Fibroblast of mammary gland (primary cell): ENCODE measurements around the gene CEP164.

Experiments used
- DNase-seq: peaks from one replicate; pipeline ENCODE4 v3.0.0-alpha.2; 2010; ENCODE audit warnings: low read depth
- H3K4me3 ChIP-seq: 2 replicates; pipeline ENCODE4 v1.5.1; 2011; ENCODE audit warnings: low read depth, mild to moderate bottlenecking, low read length, moderate library complexity; ENCODE audit not compliant: control insufficient read depth
- CTCF ChIP-seq: conservative IDR thresholded peaks from 2 replicates; pipeline ENCODE4 v1.5.1; 2011; ENCODE audit warnings: low read depth, low read length, inconsistent platforms; ENCODE audit not compliant: control insufficient read depth, insufficient read depth

The CEP164 gene

GRCh38 chr11:117426297-117426685, 98.6 kb downstream of the CEP164 start:
- H3K4me3 ChIP-seq: no peak overlapping the region
- peak; percentile 95 for TF ChIP-seq CTCF
- peak; percentile 45 for DNase-seq

- DNase-seq: no peak
- H3K4me3 ChIP-seq: no peak overlapping the region
- TF ChIP-seq CTCF: no peak
Observed at GRCh38 chr11:117426941-117427340, 99.3 kb downstream of the CEP164 start.

GRCh38 chr11:117427356-117427874, 99.8 kb downstream of the CEP164 start:
- H3K4me3 ChIP-seq: no peak overlapping the region
- no peak for TF ChIP-seq CTCF
- DNase-seq: no peak

GRCh38 chr11:117428186-117428855, 100.7 kb downstream of the CEP164 start:
- no peak for DNase-seq
- H3K4me3 ChIP-seq: no peak overlapping the region
- no peak for TF ChIP-seq CTCF

- DNase-seq: no peak
- no peak for TF ChIP-seq CTCF
- no peak overlapping the region for H3K4me3 ChIP-seq
Observed at GRCh38 chr11:117428856-117429229, 101.2 kb downstream of the CEP164 start.

- DNase-seq: no peak
- H3K4me3 ChIP-seq: no peak overlapping the region
- no peak for TF ChIP-seq CTCF
Observed at GRCh38 chr11:117430293-117430955, 102.8 kb downstream of the CEP164 start.

- no peak overlapping the region for H3K4me3 ChIP-seq
- no peak for TF ChIP-seq CTCF
- DNase-seq: no peak
Observed at GRCh38 chr11:117431436-117431835, 103.8 kb downstream of the CEP164 start.
